Pulmonary artery endothelial cell (primary cell): Measurements from ENCODE around the gene TINAGL1. TPM values are rescaled to one million over a fixed set of nuclear protein-coding genes. Genes with fewer than 3 reads are reported as not detected.

Source experiments
- DNase-seq: peaks from one replicate; pipeline ENCODE4 v3.0.0-alpha.2; 2011; ENCODE audit warnings: low read depth, low spot score
- total RNA-seq: library from RNA; depleted of rRNA; stranded (reverse); fragments of >200 nt; gene quantifications from 2 replicates; pipeline ENCODE4 v1.2.3, GENCODE V29; 2014

The TINAGL1 gene
- total RNA-seq, 1 donor from 2014 or later = 373 TPM

DNA sequence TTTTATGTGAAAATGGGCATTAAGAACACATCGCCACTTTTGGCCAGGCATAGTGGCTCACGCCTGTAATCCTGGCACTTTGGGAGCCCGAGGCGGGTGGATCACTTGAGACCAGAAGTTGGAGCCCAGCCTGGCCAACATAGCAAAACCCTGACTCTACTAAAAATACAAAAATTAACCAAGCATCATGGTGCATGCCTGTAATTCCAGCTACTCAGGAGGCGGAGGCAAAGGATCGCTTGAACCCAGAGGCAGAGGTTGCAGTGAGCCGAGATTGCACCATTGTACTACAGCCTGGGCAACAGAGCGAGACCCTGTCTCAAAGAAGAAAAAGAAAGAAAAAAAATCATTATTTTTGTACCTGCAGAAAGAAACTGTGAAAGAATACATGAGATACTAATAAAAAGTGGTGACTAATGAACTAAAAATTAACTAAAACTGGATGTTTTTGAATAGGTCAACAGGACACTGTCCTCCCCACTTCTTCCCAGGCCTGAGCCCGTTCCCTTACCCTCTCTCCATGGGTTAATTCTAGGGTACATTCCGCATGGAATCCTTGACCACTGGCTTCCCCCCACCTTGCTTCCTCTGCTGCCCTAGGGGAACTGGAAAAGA, 8.3 kb upstream of the TINAGL1 start:
- no peak for DNase-seq

DNA sequence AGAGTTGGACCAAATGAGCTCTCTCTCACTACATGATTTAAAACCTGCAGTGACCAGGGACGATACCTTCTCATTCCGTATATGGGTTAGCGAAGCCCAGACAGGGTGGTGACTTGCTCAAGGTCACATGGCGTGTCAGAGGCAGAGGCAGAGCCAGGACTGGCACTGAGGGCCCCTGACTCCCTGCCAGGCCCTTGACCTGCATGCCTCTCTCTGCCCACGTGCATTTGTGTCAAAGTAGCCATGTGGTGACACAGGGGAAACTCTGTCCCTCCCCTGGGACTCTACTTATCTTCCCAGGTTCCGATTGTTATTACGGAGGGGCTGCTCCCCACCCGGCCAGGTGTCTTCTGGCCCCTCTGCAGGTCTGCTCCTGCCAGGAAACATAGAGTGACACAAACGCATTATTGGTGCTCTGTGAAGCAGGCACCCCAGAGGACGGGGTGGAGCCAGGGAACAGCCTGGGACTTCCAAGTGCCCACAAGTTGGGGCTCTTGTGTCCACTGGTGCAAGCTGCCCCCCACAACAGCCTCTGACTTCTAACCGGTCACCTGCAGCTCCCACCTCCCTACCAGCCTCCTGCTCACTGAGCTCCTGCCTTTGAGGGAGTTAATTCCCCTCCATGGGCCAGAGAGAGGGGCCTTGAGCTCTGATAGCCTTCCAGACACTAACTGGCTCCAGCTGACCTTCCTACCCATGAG, 7.3 kb upstream of the TINAGL1 start:
- no peak for DNase-seq

DNA sequence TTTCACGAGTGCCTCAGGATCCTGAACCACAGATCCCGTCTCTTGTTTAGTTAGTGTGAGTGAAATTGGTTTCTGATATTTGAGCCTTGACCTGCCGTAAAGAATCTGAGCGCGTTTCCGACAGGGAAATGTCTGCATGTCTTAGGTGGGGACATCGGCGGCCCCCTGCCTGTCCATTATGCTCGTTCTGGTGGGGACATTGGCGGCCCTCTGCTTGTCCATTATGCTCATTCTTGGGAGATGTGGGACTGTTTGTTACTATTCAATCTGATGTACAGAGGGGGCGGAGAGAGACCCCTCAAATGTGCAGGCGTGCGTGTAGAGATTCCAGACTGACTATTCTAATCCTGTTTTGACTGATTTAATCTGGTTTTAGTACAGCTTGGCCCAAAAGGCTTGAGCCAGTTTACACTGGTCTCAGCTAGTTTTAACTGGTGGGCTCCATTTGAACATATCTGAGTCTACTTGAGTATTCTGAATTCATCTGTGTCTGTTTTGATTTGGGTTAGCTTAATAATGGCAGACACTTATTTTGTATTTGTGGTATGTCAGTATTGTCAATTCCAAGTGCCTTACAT, 6.6 kb upstream of the TINAGL1 start:
- no peak for DNase-seq

- no peak for DNase-seq
Observed at GRCh38 chr1:31570228-31570627, 6.1 kb upstream of the TINAGL1 start.

GRCh38 chr1:31570906-31571305, 5.4 kb upstream of the TINAGL1 start:
- DNase-seq = no peak

DNA sequence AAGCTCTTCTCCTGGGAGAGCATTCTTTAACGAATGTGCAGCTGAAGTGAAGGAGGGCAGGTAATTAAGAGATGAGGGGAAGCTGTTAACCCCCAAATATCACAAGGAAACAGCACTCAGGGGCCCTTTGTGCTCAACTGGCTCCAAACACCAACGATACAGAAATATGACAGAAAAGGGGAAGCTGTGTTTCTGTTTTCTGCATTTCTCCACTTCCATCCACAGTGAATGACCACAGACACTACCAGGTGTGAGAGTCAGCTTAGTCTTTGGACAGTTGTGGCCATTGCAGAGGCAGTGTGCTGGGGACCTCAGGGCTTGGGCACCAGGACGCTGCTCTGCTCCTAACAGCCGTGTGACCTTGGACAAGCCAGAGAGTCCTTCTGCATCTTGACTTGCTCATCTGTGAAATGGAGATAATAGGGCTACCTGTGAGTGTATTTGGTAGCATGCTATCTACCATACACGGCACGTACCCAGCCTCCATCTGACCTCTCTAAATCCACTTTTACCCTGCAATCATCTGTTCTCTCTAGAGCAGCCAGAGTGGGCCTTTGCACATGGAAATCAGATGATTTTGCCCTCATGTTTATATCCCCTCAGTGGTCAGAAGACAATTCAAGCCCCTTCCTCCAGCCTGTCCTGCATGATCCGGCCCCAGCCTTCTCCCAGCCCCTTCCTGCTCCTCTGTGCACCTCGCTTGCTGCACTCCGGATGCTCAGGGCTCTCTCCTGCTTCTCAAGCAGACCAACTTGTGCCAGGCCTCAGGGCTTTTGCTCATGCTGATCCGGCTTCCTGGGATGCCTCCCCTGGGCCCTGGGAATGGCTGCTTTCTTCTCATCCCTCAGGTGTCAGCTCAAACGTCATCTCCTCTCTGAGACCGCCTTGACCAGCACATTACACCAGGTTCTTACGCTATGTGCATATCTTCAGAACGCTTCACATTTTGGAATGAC, 4.7 kb upstream of the TINAGL1 start:
- no peak for DNase-seq

DNA sequence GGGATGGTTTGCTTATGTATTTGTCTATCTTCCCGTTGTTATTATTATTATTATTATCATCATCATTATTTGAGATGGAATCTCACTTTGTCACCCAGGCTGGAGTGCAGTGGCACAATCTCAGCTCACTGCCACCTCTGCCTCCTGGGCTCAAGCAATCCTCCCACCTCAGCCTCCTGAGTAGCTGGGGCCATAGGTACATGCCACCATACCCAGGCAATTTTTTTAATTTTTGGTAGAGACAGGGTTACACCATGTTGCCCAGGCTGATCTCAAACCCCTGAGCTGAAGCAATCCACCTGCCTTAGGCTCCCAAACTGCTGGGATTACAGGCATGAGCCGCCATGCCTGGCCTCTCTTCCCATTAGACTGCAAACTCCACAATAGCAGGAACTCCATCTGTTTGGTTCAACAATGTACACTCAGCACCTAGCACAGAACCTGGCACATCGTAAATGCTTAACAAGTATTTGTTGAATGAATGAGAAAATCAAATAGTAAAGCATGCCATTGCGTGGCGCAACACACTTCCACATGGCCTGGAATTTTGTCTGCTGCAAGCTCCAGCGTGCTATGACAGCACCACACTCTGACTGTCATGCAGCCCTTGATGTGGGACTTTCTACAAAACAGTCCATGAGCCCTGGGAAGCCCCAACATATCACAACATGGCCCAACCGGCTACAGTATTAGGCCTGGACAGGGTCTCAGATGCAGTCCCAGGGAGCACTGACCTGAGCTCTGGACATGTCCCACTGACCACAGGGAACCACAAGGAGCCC, 3.8 kb upstream of the TINAGL1 start:
- no peak for DNase-seq

GRCh38 chr1:31573261-31573660, 3.1 kb upstream of the TINAGL1 start:
- DNase-seq = no peak

DNA sequence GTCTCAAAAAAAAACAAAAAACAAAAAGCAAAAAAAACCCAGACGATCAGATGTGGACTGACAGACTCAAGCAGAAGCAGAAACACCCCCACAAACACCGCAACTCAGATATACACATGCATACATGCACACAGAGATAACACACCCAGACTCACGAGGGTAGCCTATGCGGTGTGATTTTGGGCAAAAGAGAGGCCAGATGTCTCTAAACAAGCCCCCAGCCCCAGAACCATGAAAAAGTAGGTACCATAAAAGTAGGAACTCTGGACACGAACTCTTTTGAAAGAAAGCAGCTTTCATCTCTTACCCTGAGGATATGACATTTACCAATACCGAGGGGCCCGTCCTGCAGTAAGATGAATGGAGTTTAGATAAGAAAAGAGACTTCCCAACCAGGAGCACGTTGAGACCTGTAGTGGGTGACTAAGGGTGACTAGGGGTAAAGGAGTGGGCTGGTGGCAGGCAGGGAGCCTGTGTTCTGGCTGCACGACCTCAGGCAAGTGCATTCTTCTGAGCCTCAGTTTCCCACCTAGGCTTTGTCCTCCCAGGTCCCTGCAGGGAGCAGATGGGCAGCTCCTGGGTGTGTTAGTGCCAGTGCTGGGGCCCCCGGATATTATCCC, 1.5 kb upstream of the TINAGL1 start:
- DNase-seq = no peak

DNA sequence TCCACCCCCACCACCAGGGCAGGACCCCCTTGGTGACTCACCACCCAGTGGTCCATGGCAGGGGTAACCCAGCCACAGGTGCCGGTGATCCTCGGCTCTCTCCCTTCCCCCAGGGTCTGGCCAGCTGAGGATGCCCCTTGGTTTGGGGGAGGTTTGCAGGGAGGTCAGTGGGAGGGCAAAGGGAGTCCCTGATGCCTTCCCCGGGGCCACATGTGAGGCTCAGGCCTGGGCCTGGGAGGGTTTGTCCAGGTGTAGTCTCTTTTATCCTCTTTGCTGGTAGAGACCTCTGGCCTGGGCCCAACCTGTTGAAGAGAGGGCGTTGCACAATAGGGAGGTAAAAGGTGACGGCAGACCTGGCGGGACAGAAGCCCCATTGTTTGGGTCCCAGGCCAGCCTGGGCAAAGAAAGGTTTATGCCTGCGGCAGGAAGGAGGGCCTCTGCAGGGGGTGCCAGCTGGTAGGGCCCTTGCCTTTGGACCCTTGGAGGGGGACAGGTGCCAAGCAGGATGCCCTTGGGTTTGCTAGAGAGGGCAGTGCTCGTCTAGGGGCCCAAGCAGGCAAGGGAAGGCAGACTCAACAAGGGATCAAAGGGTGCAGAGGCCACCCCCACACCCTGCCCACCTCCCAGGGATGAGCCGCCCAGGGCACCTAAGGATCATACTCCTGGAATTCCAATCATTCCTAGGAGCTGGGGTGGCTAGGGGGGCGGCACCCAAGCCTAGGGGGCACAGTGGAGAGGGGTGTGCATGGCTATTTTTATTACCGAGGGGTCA, 760 bp upstream of the TINAGL1 start:
- DNase-seq = no peak

DNA sequence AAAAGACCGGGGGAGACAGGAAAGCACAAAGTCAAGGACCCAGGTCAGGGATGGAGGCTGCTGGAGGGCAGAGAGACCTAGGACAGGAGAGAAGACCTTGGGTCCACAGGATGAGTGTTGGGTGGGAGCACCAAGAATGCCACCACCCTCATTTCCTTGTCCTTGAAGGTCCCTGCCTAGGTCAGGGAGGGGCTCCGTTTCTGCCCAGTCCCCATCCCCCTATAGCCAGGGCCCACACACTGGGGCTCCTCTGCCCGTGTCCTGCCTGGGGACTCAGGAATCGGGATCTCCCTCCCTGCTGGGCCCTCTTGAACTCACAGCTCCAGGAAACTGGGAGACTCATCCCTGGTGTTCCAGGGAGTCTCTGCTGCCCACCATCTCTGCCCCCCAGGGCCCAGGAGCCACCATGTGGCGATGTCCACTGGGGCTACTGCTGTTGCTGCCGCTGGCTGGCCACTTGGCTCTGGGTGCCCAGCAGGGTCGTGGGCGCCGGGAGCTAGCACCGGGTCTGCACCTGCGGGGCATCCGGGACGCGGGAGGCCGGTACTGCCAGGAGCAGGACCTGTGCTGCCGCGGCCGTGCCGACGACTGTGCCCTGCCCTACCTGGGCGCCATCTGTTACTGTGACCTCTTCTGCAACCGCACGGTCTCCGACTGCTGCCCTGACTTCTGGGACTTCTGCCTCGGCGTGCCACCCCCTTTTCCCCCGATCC, 584 bp downstream of the TINAGL1 start:
- no peak for DNase-seq

DNA sequence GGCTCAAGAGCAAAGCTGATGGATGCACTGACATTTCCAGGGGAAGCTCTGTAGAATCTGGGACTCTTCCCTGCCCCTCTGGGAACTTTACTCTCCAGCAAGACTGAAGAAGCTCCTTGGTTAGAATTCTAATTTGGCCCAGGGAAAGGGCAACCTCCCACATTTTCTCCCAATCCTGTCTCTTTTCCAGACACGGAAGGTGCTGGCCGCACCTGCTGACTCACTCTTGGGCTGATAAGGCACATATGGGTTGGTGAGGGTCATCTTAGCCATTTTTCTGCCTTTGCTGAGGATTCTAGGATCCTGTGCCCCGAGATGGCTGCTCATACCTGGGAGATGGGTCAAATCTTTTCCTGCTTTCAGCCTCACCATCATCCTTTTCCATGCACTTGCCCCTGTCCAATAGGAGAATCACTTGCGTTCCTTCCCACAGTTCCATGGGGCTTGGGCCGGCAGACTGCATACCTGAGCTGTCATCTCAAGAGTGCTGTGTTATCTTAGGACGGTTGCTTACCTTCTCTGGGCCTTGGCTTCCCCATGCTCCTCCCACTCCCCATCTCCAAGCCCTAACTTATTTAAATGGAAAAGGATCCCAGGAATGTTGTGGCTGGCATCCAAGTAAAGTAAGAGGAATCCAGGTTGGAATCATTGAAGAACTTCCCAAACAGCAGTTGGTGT, 1.3 kb downstream of the TINAGL1 start:
- no peak for DNase-seq

GRCh38 chr1:31579374-31579773, 3.1 kb downstream of the TINAGL1 start:
- DNase-seq = no peak

GRCh38 chr1:31580513-31580870, 4.2 kb downstream of the TINAGL1 start:
- DNase-seq = no peak

GRCh38 chr1:31580891-31581603, 4.7 kb downstream of the TINAGL1 start:
- no peak for DNase-seq

GRCh38 chr1:31581821-31582810, 5.8 kb downstream of the TINAGL1 start:
- no peak for DNase-seq
